Endothelial cell of umbilical vein (primary cell): ENCODE data around the gene SRRD. TPM values are rescaled to one million over a fixed set of nuclear protein-coding genes. Genes with fewer than 3 reads are reported as not detected.

ENCODE experiments used
- BruUV-seq: library from RNA; stranded (reverse); fragments of 400-500 nt; replicated peaks from 2 replicates; lab custom pipeline; 2021; lab: Mats Ljungman, UMichigan
- CTCF ChIA-PET: fragments of 300-600, 350-600 bp; sonication (Branson Sonifier 250); formaldehyde crosslinking; loops from one replicate; lab custom pipeline; 2021; ENCODE audit warnings: antibody characterized with exemption, inconsistent platforms; lab: Charles Lee
- POLR2A ChIA-PET: fragments of 300-600, 350-600 bp; sonication (Branson Sonifier 250); formaldehyde crosslinking; loops from one replicate; lab custom pipeline; 2021; ENCODE audit warnings: antibody characterized with exemption, inconsistent platforms; lab: Charles Lee
- DNase-seq: peaks from one replicate; pipeline ENCODE4 v3.0.0-alpha.2; 2011; ENCODE audit warnings: low read depth, low spot score
- FAIRE-seq: peaks from 2 replicates; lab custom pipeline; 2011; peaks lifted over from hg19 to GRCh38; lab: Jason Lieb, UNC
- H2AFZ ChIP-seq: 2 replicates; pipeline ENCODE4 v1.6.0; 2012; ENCODE audit warnings: low read depth, low read length, control low read depth, inconsistent platforms
- H3K27ac ChIP-seq: 2 replicates; pipeline ENCODE4 v1.5.1; 2011; ENCODE audit warnings: low read depth, mild to moderate bottlenecking, control low read depth, low read length, moderate library complexity; ENCODE audit not compliant: insufficient read depth
- H3K27me3 ChIP-seq, 2 experiments: 2 replicates each; pipeline versions ENCODE4 v1.6.0 to v1.6.1; 2011; ENCODE audit warnings: low read length in 2 of 2, mixed read lengths in 1 of 2; ENCODE audit not compliant: control insufficient read depth in 2 of 2, insufficient read depth in 2 of 2
- H3K36me3 ChIP-seq, 2 experiments: 2 replicates in 1 of 2; 3 replicates in 1 of 2; pipeline ENCODE4 v1.5.1; 2011; ENCODE audit warnings: low read length in 2 of 2, mild to moderate bottlenecking in 1 of 2, moderate library complexity in 1 of 2; ENCODE audit not compliant: control insufficient read depth in 2 of 2, insufficient read depth in 2 of 2; ENCODE audit errors: extremely low read depth in 1 of 2
- H3K4me1 ChIP-seq: 3 replicates; pipeline ENCODE4 v1.5.1; 2011; ENCODE audit warnings: mild to moderate bottlenecking, low read length; ENCODE audit not compliant: control insufficient read depth, insufficient read depth; ENCODE audit errors: extremely low read depth
- H3K4me2 ChIP-seq: 2 replicates; pipeline ENCODE4 v1.6.1; 2011; ENCODE audit warnings: low read length, control low read depth, mixed read lengths; ENCODE audit not compliant: insufficient read depth
- H3K4me3 ChIP-seq, 3 experiments: fragments of 200-600 bp in 1 of 3; sonication (generic), shearing (Covaris generic) in 1 of 3; replicated peaks in 1 of 3; 2 replicates each; pipeline ENCODE4 v1.5.1; 2011 to 2016; ENCODE audit warnings: control low read depth in 3 of 3, low read length in 3 of 3, mild to moderate bottlenecking in 2 of 3, inconsistent platforms in 1 of 3, low read depth in 1 of 3, moderate library complexity in 1 of 3; ENCODE audit not compliant: insufficient read depth in 1 of 3
- H3K79me2 ChIP-seq: 2 replicates; pipeline ENCODE4 v1.6.0; 2012; ENCODE audit warnings: low read length, inconsistent platforms; ENCODE audit not compliant: control insufficient read depth, insufficient read depth
- H3K9ac ChIP-seq: replicated peaks from 2 replicates; pipeline ENCODE3; 2011; ENCODE audit warnings: low read length, control low read depth; ENCODE audit not compliant: insufficient read depth; ENCODE audit errors: extremely low read depth
- H3K9me1 ChIP-seq: replicated peaks from 3 replicates; pipeline ENCODE4 v1.6.0; 2011; ENCODE audit warnings: mild to moderate bottlenecking, low read length; ENCODE audit not compliant: control insufficient read depth, insufficient read depth; ENCODE audit errors: extremely low read depth
- H3K9me3 ChIP-seq: replicated peaks from 2 replicates; pipeline ENCODE4 v1.5.1; 2012; ENCODE audit warnings: low read length, inconsistent platforms; ENCODE audit not compliant: control insufficient read depth, insufficient read depth
- H4K20me1 ChIP-seq: replicated peaks from 2 replicates; pipeline ENCODE3; 2011; ENCODE audit warnings: mild to moderate bottlenecking, low read length; ENCODE audit not compliant: control insufficient read depth, insufficient read depth; ENCODE audit errors: extremely low read depth
- CTCF ChIP-seq, 2 donors: IDR thresholded peaks; 1 replicate in 1 of 2; 2 replicates in 1 of 2; pipeline ENCODE4 v1.5.1; 2011; ENCODE audit warnings: low read length in 2 of 2, mild to moderate bottlenecking in 2 of 2, moderate library complexity in 2 of 2, control low read depth in 1 of 2, inconsistent platforms in 1 of 2, low read depth in 1 of 2; ENCODE audit not compliant: insufficient read depth in 1 of 2; ENCODE audit errors: extremely low read depth in 1 of 2
- EZH2 ChIP-seq: IDR thresholded peaks from 2 replicates; pipeline ENCODE4 v1.6.1; 2012; ENCODE audit warnings: borderline replicate concordance, low read depth, mild to moderate bottlenecking, moderate library complexity, low read length, inconsistent platforms; ENCODE audit not compliant: severe bottlenecking
- FOS ChIP-seq: IDR thresholded peaks from 2 replicates; pipeline ENCODE4 v1.6.1; 2011; ENCODE audit warnings: mild to moderate bottlenecking, low read length, moderate library complexity, borderline replicate concordance; ENCODE audit not compliant: insufficient read depth
- GATA2 ChIP-seq: IDR thresholded peaks from 2 replicates; pipeline ENCODE4 v1.7.0; 2011; ENCODE audit warnings: low read depth, mild to moderate bottlenecking, moderate library complexity, mixed read lengths, low read length; ENCODE audit not compliant: insufficient read length, insufficient read depth
- JUN ChIP-seq: IDR thresholded peaks from 2 replicates; pipeline ENCODE4 v1.6.1; 2011; ENCODE audit warnings: borderline replicate concordance, low read depth; ENCODE audit not compliant: insufficient read length, insufficient read depth
- MAX ChIP-seq: IDR thresholded peaks from 2 replicates; pipeline ENCODE4 v1.6.1; 2011; ENCODE audit not compliant: insufficient read depth, insufficient read length
- MYC ChIP-seq: IDR thresholded peaks from one replicate; pipeline ENCODE4 v1.6.1; 2011; ENCODE audit warnings: mild to moderate bottlenecking, low read depth, low read length
- POLR2A ChIP-seq: IDR thresholded peaks from 2 replicates; pipeline ENCODE4 v1.6.1; 2012; ENCODE audit warnings: low read depth, mild to moderate bottlenecking, control low read depth, low read length
- POLR2AphosphoS5 ChIP-seq: IDR thresholded peaks from 2 replicates; pipeline ENCODE4 v1.6.1; 2012; ENCODE audit warnings: low read depth, mild to moderate bottlenecking, control low read depth, low read length, moderate library complexity; ENCODE audit not compliant: insufficient read depth
- dilution Hi-C: fragments of 300-500 bp; cut with MboI; formaldehyde crosslinking; loops from one replicate; pipeline ENCODE4 v1.15.0; 2019; ENCODE audit warnings: low sequenced_read_pairs; ENCODE audit not compliant: extremely low pct_ligation_motif_present
- intact Hi-C: fragments of 100-400 bp; cut with micrococcal nuclease; formaldehyde crosslinking; loops from one replicate; pipeline ENCODE4 v1.10.0; 2022
- polyA plus RNA-seq, 4 experiments: library from polyadenylated mRNA; depleted of rRNA in 3 of 4; stranded (reverse) in 3 of 4; unstranded in 1 of 4; fragments of >200 nt; gene quantifications; 2 replicates each; pipeline versions ENCODE4 v1.2.1 to v1.2.3, GENCODE V29; 2011 to 2012; ENCODE audit warnings: missing spikeins in 1 of 4
- total RNA-seq: library from RNA; stranded (reverse); gene quantifications from 2 replicates; pipeline ENCODE4 v1.2.3, GENCODE V29; 2021

SRRD gene
- total and polyA plus RNA-seq, 2 donors (not counting 3 experiments of a cell fraction or from before 2014, with no cell fraction given) = 23.4 to 24.2 TPM

GRCh38 chr22:26476705-26477340 is 6.9 kb upstream of the SRRD start:
- Histone ChIP-seq H3K9me3 (no peaks in the 10 kb centered on the region), H3K79me2 (peaks cover 13% of the 10 kb centered on the region), H3K9ac (no peak overlapping the region), H3K27ac (no peak overlapping the region), H3K27me3 (no peaks in the 10 kb centered on the region), H3K4me1 (peaks cover 20% of the 10 kb centered on the region), H3K36me3 (peaks cover 5 to 21% of the 10 kb centered on the region in 2 experiments), H2AFZ (no peak overlapping the region), H3K4me2 (no peak overlapping the region), H3K9me1 (no peaks in the 10 kb centered on the region), H3K4me3 (no peak overlapping the region), H4K20me1 (no peaks in the 10 kb centered on the region)
- TF ChIP-seq CTCF (IDR thresholded peaks at IDR 0.05; ENCODE audit: extremely low read depth in 1 of 2, insufficient read depth in 1 of 2, low read depth in 1 of 2, low read length in 2 of 2) = no peak
- no peak for TF ChIP-seq GATA2
- TF ChIP-seq FOS = no peak
- no peak for TF ChIP-seq POLR2AphosphoS5
- TF ChIP-seq MYC = no peak
- no peak for TF ChIP-seq EZH2
- TF ChIP-seq MAX = no peak
- no peak for TF ChIP-seq JUN
- TF ChIP-seq POLR2A = no peak
- FAIRE-seq (no peak), DNase-seq (no peak)
- POLR2A ChIA-PET = no interaction called here
- intact Hi-C loops (no loop called here), dilution Hi-C loops (no loop called here)
- CTCF ChIA-PET = interaction anchor here (0.6 kb wide), 1 partner anchor 116 kb away, joined by 3 read pairs; no protein-coding TSS in a partner anchor
- BruUV-seq = no TSS peak
